Stimulated activated CD8-positive, alpha-beta memory T cell treated with anti-CD3 and anti-CD28 coated beads, Interleukin-4, amount 100 ng/mL, for 1 hour (primary cell): ENCODE measurements around the gene CHSY1.

Experiments used
- DNase-seq, 2 donors: peaks; one replicate each; pipeline ENCODE4 v3.0.0-alpha.2; 2020; ENCODE audit warnings: low read depth in 2 of 2, low spot score in 1 of 2

CHSY1 gene

DNA sequence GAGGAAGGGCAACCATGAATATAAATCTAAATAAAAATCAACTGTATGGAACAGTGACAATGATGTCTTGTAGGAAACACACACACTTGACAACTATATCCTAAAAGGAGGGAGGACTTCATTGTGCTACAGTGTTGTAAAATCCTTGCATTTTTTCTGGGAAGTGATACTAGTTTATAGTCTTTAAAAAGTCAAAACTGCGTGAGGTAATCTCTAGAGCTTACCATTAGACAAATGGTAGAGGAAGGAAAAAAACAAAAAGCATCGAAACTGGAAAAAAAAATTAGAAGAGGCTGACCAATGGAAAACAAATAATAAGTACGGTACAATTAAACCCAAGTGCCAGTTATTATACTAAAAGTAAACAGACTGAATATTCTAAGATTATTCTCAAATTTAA lies 38.7 kb downstream of the CHSY1 start:
- DNase-seq, result no peak

DNA sequence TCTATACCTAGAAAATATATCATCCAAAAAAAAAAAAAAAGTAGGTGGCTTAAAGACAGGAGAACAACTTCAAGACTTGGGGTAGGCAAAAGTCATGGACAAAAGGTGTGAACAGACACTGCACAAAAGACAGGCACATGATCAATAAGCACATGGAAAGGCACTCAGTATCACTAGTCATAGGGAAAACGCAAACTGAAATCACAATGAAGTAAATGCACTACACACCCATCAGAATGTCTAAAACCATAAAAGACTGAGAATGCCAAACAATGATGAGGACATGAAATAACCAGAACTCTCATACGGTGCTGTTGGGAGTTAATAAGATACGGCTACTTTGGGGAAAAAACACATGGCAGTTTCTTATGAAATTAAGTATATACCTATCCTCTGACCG lies 40.0 kb downstream of the CHSY1 start:
- DNase-seq, result no peak

DNA sequence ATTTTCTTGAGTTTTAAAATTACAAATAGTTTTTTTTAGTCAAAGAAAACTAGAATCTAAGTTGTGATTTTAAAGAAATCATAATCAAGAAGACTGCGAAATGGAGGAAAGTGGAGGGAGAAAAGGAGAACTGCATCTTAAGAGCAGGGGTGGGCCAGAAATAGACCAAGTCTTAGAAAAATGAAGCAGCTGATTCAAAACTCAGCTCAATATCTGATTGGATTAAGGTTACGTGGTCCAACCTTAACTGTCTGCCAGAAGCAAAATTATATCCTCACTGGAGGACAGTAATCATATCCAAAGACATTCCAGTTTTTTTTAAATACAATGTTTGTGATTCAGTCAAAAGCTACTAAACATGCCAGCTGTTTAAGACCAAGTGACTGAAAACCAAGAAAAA lies 41.4 kb downstream of the CHSY1 start:
- no peak for DNase-seq

DNA sequence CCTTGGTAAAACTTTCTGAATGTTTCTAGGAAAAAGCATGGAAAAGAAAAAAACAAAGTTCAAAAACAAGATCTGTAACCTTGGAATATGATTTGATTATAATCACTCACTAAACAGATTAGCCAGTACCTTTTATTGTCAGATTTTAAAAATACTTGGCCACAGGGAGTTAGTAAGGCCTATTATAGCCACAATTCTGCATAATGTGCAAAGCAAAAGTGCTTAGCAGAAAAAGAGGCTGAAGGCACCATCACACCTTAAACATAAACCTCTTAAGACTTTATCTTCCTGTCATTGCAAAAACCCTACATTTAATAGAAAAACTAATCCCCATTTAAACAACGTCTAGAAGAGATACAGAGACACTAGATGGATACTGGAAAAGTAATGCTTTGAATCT lies 41.8 kb downstream of the CHSY1 start:
- DNase-seq, result no peak

DNA sequence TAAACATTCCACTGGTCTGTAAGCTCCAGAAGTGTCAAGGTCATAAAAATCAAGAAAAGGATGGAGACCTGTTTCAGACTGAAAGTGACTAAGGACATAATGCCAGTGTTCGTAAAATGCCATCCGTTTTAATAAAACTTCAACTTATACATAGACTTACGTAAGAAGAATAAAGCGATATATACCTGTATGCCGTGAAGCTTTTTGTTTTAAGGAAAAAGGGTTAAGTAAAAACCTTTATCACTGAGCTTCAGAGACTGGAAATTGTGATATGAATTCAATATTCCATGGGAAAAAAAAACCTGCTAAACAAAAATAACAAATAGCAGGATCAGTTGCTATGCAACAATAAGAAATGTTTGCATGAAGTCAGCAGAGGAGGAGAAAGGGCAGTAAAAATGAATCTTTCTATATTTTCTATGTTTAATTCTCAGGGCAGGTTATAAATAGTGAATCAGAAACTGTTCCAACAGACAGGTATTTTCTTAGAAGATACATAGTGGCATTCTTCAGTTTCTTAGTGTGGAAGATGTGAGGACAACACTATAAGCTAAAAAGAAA lies 42.5 kb downstream of the CHSY1 start:
- DNase-seq, result no peak

DNA sequence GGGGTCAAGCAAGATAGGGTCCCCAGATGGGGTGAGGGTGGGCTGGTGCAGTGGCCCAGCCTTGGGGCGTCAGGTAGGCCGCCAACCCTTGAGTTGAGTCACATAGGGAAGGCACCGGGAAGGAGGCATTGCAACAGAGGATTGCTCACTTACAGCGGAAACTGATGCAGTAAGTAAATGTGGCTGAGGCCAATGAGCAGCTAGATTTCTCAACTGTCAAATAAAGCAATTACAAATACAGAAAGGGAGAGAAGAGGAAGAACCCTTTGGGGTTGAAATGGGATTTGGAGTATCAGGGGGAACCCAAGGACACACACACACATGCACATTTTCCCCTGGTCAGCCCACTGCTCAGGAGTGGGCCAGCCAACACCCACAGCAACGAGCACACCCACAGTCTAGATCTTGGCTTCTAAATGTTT lies 44.0 kb downstream of the CHSY1 start:
- DNase-seq, result no peak

DNA sequence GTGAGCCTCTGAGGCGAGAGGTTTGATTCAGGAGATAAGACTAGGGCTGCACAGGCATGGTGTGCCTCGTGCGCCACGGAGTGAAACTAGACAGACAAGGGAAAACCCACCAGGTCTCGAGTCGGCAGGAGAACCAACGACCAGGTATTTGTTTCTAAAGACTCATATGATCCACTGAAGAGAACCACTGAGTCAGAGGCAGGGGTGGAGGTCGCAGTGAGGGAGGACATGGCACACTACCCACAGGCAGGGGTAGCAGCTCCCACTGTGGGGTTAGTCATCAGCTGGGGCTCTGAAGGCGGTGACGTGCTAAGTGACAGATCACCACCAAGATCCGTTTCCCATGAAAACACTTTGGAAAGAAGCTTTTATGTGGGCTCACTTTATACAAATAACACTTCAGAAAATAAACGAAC lies 45.7 kb downstream of the CHSY1 start:
- DNase-seq, result peak; percentile 25 to 55

DNA sequence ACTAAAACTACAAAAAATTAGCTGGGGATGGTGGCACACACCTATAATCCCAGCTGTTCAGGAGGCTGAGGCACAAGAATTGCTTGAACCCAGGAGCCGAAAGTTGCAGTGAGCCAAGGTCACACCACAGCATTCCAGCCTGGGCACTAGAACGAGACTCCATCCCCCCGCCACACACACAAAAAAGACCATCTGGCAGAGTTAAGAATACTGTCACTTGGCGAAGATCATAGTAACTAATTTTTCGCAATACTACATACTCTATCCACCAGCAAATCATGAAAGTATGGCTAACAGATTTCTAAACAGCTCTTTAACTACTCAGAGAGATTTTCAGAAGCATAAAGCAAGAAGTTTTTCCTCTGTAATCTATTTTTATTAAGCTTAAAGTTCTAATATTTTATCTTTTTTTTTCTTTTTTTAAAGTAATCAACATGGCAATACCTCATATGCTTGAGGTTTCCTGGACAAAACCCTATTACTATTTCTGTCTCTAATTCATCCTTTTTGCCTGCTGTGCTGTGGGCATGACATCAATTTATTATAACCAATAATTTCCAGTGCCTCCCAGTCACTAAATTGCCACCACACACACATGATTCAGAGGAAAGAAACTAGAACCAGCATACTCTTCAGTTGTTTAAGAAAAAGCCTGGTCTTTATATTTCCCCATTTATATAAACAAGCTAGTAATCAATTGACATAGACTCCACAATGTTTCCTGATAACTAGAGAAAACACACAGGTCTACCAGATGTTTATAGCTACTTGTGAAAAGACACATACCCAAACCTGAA lies 46.9 kb downstream of the CHSY1 start:
- DNase-seq, result no peak

DNA sequence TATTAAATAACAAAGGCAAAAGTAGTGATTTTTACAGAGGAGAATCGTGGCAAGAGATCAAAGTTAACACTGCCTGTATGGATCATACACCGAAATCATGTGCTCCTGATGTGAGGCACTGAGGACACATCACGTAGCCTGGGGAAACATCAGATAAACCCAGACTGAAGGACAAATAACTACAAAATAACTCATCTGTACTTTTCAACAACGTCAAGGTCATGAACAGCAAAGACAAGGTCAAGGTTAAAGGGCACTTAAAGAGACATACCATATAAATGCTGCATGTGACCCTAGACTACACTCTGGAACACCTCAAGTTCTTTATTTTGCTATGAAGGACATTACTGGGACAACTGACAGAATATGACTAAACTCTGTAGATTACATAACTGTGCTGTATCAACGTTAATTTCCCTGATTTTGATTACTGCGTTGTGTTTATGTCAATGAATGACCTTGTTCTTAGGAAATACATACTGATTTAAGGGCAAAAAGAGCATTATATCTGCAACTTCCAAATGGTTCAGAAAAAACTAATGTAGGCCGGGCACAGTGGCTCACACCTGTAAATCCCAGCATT lies 48.1 kb downstream of the CHSY1 start:
- DNase-seq, result no peak

DNA sequence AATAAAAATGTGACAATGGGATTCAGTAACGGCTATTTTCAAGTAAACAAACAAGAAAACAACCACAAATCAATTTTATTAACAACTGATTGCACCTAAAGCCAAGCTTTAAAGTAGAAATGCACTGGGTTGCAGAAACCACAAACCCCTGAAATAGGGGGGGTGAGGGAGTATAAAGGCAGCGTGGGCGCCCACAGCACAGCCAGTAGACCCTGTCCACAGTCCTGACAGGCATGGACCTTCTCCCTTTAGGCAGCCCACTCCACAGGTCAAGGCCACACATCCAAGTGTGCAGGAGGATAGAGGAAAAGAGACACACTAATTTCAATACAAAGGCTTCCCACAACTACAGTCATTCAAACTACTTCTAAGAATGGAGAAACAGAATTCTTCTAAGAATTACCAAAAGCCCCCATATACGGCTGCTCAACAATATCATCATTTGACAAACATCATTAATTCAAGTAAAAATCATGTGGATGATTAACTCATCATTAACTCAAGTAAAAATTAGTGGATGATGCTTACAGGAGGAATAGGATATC lies 48.7 kb downstream of the CHSY1 start:
- DNase-seq, result no peak

DNA sequence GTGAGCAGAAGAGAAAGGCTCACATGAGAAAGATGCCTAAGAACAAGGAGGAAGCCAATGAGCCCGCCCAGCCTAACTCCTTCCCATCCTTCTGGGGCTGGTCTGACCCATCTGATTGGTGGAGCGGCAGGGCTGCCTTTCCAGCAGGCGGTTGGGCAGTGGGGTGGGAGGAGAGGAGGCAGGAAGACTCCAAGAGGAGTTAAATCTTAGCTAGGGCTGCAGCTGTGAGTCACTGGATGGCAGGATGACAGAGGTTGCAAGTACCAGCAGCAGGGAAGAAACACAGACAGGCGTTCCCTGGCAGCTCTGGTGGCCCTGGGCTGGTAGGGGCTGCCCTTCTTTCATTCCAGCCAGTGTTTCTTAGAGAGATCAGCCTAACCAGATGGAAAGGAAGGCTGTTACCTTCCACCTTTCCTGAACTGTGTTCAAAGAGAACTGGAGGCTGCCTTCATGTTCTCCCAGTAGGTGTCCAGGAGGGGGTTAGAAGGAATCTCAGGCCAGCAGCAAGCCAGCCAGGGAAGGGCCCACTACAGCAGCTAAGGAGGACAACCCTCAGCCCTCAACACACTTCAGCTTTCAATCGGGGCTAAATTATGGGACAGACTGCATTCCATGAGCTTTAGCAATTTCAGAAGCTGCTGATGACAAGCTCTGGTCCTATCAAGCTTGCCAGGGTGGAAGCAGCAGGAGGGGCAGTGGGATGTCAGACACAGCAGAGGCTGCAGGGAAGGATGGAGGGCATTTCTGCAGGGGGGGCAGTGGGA lies 50.3 kb downstream of the CHSY1 start:
- DNase-seq, result no peak

DNA sequence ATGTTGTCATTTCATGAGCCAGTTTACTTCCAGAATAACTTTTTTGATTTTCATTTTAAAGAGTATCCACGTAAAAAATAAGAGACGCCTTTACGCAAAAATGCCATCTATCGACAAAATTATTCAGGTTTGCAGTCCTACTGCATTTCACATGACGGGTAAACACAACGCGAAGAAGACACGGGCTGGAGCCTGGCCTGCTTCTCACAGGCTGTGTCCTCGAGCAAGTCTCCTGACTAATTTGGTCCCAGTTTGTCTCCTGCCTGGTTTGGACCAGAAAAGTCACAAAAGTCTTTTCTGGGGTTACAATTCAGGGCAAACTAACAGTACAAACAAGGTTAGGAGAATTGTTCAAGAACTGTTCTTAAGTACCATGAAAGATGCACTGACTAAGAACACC lies 51.7 kb downstream of the CHSY1 start:
- no peak for DNase-seq

DNA sequence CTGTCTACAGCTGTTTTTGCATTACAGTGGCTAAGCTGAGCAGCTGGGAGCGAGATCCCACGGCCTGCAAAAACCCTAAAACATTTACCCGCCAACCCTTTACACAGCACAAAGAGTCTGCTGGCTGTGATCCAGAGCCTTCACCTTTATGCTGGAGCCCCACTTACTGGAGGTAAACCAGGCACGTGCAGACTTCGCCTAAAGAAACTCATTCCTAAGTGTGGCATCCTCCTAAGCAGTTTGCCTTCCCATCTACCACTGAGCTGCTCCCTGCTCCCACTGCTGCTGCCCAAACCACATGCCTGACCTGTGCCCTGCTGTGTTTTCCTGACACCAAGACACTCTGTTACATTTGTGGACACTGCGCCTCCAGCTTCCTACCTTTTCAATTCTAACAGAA lies 53.0 kb downstream of the CHSY1 start:
- DNase-seq, result no peak

DNA sequence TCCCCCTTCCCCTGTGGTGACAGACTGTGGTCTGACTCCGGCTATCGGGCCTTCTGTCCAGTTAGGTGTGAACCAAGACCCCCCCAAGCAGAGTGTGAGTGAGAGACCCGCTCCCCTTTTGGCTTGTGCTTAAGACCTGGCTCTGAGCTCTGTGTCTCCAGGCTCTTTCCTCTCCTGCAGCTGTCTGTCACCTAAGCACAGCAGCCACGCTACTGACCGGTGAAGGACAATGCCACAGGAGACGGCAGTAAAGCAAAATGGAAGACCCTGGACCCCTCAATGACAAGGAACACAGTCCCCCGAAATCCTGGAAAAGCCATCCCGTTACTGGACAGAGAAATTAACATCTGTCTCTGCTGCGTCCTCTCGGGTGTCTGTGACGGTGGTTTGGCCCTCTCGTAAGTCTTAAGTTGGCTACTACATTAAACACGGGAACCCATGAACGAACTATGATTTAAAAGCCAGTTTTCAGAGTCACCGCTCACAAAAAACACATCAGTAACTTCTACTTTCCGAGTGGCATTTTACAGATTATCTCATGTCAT lies 53.7 kb downstream of the CHSY1 start:
- DNase-seq, result no peak

DNA sequence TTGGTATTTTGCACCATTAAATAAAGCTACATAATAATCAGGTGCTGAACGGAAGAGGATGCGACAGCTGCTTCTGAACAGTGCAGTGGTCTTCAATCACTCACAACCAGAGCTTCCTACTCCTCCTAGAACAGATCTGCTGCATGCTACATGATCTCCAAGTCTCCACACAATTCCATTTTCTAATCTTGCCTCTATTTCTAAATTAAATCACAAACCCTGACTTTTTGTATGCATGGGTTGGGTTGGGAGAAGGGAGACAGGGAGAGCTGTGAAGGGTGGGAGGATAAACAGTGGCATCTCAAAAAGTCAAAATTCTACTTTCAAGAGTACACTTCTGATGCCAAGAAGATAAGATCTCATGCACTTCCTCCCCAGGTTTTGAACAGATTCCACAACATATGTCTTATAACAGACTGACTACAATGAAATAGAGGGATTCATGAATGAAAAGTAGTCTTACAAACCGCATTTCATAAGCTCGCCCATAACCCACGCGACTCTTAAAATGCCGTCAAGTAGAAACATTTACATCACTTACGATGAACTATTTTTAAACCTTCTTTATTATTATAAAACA lies 57.2 kb downstream of the CHSY1 start:
- DNase-seq, result no peak

DNA sequence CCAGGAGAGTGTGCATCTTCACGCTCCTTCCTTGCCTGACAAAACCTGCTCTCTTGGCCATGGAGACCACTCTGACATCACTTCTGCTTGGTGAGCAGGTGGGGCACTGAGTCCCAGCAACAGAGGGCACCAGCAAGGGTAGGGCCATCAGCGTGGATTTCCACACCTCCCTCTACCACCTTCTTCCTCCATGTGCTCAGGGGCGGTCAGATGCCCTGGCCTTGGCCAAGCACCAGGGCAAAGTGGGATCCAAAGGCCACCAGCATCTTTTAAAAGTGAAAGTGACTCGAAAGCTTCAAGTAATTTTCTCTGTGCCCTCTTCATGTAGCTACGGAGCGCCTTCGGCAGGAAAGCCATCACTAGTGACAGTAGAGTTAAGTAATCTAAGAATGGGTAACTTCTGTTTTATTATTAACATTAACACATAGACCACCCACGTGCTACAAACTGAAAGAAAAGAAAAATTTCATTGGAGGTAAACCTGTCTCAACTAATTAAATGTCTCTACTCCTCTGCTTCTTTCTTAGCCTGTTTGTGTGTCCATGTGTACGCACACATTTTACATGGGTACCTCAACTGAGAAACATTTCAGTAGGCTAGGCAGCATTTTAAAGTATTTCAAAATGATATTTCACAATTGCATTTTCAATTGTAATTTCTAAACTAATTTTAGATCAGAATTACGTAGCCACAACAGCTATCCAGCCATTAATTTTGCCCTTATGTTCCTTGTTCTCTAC lies 57.9 kb downstream of the CHSY1 start:
- DNase-seq, result no peak

DNA sequence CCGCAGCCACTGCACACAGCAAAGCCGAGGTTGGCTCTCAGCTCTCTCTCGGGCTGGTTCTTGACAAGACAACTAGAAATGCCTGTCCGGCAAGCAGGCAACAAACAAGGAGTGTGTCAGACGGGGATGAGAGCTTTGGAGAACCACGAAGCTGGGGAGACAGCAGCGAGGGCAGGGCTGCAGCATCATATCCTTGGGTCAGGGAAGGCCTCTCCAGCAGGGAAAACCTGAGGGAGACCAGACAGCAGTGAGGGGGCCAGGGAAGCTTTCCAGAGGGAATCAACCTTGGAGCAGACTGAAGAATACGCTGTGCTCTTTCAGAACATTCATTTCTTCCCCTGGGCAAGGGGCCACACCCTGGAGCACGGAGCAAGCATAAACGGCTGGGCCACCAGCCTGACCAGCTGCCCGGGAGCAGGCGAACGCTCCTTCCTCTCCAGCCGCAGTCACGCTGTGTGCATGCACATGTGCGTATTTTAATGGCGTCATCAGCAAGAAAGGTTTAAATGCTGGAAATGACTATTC lies 58.7 kb downstream of the CHSY1 start:
- DNase-seq, result no peak

DNA sequence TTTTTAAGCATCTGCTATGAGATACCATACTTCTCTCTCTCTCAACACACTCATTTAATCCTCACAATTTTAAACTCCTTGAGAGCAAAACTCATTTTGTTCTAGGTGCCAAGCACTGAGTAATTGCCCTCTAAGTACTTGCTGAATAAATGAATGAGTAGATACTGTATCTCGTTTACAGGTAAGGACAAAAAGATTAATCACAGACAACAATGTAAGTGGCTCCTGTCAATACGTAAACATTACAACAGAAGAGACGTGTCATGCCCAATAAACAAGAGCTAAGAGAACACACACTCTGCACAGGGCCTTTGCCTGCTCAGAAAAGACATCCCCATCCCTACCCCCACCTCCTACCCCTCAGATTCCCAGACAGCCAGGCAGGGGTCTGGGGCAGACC lies 59.8 kb downstream of the CHSY1 start:
- no peak for DNase-seq

DNA sequence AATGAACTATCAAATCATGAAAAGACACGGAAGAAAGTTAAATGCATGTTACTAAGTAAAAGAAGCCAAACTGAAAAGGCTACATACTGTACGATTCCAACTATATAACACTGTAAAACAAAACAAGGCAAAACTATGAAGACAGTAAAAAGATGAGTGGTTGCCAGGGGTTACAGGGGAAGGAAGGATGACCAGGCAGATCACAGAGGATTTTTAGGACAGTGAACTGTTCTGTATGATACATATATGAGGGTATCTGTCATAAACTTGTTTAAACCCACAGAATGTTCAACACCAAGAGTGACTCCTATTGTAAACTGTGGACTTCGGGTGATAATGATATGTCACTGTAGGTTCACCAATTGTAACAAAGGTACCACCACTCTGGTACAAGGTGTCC lies 60.6 kb downstream of the CHSY1 start:
- no peak for DNase-seq

DNA sequence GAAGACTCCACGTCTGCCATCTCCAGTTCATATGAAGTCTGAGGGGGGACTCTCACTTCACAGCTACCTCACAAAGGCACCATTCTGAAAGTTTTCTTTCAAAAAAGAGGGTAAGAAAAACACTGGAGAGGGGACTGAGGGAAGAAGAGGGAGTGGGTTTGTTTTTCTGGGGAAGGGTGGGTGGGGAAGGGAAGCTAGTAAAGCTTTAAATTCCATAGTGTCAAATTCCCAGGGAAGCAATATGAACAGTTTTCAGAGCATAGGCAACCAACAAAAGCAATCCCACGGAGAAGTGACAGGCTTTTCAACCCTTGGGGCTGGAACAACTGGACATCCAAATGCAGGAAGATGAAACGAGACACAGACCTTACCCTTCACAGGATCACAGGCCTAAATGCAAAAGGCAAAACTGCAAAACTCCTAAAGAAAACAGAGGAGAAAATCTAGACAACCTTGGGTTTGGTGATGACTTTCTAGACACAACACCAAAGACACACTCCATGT lies 61.7 kb downstream of the CHSY1 start:
- DNase-seq, result no peak
